Naive thymus-derived CD8-positive, alpha-beta T cell (primary cell): ENCODE data around the gene TP53RK. TPM values are rescaled to one million over a fixed set of nuclear protein-coding genes. Genes with fewer than 3 reads are reported as not detected.
A peak's percentile ranks its signal among the peaks of the same experiment; 100 is the strongest.

Experiments
- ATAC-seq, 2 donors: fragments of 150-1000 bp; cut with Tn5 transposase in 1 of 2; sonication (Bioruptor Pico), chemical (Tn5 transposase) in 1 of 2; 1 replicate in 1 of 2; 2 replicates in 1 of 2; pipeline ENCODE4 v1.10.0; 2021; ENCODE audit warnings: mild to moderate bottlenecking in 2 of 2, moderate library complexity in 2 of 2
- POLR2A ChIA-PET: fragments of 350-600 bp; sonication (Branson Sonifier 250); formaldehyde crosslinking; loops from one replicate; lab custom pipeline; 2021; ENCODE audit warnings: antibody characterized with exemption; lab: Charles Lee
- DNase-seq, 10 donors: peaks; one replicate each; pipeline versions ENCODE4 v3.0.0 to v3.0.0-alpha.2; 2020 to 2022
- H3K27ac Mint-ChIP-seq, 10 donors: one replicate each; pipeline ENCODE4 v1.8.0; 2020 to 2022; ENCODE audit warnings: mild to moderate bottlenecking in 10 of 10, mixed read lengths in 10 of 10, moderate library complexity in 4 of 10, inconsistent platforms in 1 of 10
- H3K27me3 Mint-ChIP-seq, 5 donors: one replicate each; pipeline ENCODE4 v1.8.0; 2021 to 2022; ENCODE audit warnings: mixed read lengths in 5 of 5
- H3K36me3 Mint-ChIP-seq, 3 donors: one replicate each; pipeline ENCODE4 v1.8.0; 2020 to 2022; ENCODE audit warnings: mixed read lengths in 3 of 3, mild to moderate bottlenecking in 2 of 3, inconsistent platforms in 1 of 3
- H3K4me1 Mint-ChIP-seq, 4 donors: one replicate each; pipeline ENCODE4 v1.8.0; 2021 to 2022; ENCODE audit warnings: mixed read lengths in 4 of 4
- H3K4me3 Mint-ChIP-seq, 10 donors: one replicate each; pipeline ENCODE4 v1.8.0; 2020 to 2022; ENCODE audit warnings: mild to moderate bottlenecking in 10 of 10, mixed read lengths in 10 of 10, moderate library complexity in 6 of 10, inconsistent platforms in 1 of 10
- H3K9me3 Mint-ChIP-seq, 9 donors: one replicate each; pipeline ENCODE4 v1.8.0; 2020 to 2022; ENCODE audit warnings: mixed read lengths in 9 of 9, mild to moderate bottlenecking in 3 of 9, inconsistent platforms in 1 of 9, moderate library complexity in 1 of 9
- polyA plus RNA-seq, 3 donors: library from polyadenylated mRNA; unstranded; fragments of 300-500 nt; fragmentation: Illumina TruSeq; gene quantifications; one replicate each; pipeline ENCODE4 v1.2.3, GENCODE V29; 2021
- total RNA-seq, 8 experiments: library from RNA in 2 of 8; stranded (reverse) in 2 of 8; gene quantifications; one replicate each; pipeline ENCODE4 v1.2.3 and lab custom pipeline; 2021 to 2026

TP53RK gene
- total and polyA plus RNA-seq, 5 experiments from 2014 or later, result 10.9 to 24.5 (median 15.2) TPM

DNA sequence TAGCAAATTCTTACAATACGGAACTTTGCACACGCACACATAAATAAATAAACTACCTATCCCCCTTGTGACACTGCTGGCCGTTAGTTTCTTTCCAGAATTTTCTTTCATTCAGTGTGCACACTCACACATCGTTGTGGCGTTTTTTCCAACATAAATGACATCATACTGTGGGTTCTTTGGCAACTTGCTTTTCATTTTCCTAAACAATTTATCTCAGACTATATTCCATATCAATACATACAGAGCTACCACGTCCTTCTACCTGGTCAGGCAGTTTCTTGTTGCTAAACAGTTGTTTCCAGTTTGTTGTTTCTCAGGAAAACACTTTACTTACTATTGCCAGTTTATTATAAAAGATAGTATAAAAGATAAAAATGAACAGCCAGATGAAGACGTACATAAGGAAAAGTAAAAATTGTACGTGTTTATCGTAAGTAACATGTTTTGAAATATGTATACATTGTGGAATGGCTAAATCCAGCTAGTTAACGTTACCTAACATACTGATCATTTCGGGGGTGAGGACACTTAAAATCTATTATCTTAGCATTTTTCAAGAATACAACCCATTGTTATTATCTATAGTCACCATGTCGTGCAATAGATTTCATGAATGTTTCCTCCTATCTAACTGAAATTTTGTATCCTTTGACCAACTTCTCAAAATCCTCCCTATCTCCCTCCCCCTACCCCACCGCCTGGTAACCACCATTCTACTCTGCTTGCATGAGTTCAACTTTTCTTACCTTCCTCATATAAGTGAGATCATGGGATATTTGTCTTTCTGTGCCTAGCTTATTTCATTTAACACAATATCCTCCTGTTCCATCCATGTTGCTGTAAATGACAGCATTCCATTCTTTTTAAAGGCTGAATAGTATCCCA lies 1.2 kb upstream of the TP53RK start:
- DNase-seq (no peak), ATAC-seq (no peak)
- peaks cover 0 to 2% (median 0%) of the 10 kb centered on the region in 5 donors for H3K27me3 Mint-ChIP-seq
- H3K36me3 Mint-ChIP-seq, result peaks cover 0 to 15% (median 8%) of the 10 kb centered on the region in 3 donors
- H3K9me3 Mint-ChIP-seq, result no peaks in the 10 kb centered on the region
- peak overlapping the region in 9 of 10 donors; percentile 28 to 99 (median 96) for H3K27ac Mint-ChIP-seq
- peak overlapping the region in 9 of 10 donors; percentile 50 to 98 (median 95) for H3K4me3 Mint-ChIP-seq
- POLR2A ChIA-PET, result interaction anchor here (0.6 to 1.4 kb wide), 2 partner anchors 11 to 283 kb away, joined by 3 read pairs; no protein-coding TSS in a partner anchor
- H3K4me1 Mint-ChIP-seq, result peaks cover 20 to 49% (median 48%) of the 10 kb centered on the region in 4 donors

GRCh38 chr20:46689754-46690085 lies 476 bp upstream of the TP53RK start:
- POLR2A ChIA-PET, result interaction anchor here (0.6 to 2.1 kb wide), 3 partner anchors 10 to 326 kb away, joined by 3 to 6 read pairs (median 3); no protein-coding TSS in a partner anchor
- H3K4me1 Mint-ChIP-seq, result peaks cover 23 to 55% (median 54%) of the 10 kb centered on the region in 4 donors
- H3K9me3 Mint-ChIP-seq, result no peaks in the 10 kb centered on the region
- peaks cover 0 to 22% (median 12%) of the 10 kb centered on the region in 3 donors for H3K36me3 Mint-ChIP-seq
- no peak for ATAC-seq
- peaks cover 0 to 2% (median 0%) of the 10 kb centered on the region in 5 donors for H3K27me3 Mint-ChIP-seq
- peak overlapping the region; percentile 90 to 99 (median 97) for H3K4me3 Mint-ChIP-seq
- H3K27ac Mint-ChIP-seq, result peak overlapping the region; percentile 96 to 99 (median 97)
- no peak for DNase-seq

DNA sequence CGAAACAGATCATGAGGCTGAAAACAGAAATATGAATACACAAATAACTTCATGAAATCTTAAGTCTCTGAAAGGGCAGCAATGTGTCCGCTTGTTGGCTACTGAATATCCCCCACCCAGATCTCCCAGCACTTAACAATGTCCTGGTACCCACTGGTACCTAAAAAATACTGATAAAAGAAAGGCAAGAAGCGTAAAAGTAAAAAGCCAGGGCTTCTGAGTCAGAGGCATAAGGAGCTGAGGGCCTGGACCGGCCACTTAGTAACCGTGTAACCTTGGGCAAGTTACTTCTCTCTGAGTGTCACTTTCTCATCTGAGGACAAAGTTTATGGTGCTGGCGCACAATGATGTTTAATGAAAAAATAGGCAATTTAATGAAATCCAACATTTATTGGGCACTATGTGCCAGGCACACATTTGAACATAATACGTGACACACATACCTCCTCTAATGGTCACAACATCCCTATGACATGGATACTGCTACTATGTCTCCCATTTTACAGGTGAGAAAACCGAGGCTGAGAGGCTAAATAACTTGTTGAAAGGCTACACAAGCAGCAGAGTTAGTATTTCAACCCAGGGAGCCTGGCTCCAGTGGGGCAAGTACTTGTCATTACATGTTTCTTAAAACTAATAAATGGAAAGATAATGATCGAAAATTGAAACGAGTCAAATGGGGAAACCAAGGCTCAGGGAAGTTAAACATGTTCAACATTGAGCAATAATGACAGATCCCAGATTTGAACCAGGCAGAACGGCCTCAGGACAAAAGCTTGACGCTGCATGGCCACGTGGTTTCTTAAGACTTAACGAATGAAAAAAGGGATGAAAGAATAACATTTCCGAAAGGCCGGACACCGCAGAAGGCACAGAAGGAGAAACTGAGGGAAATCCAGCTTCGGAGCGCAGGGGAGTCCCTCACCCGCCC lies 828 bp downstream of the TP53RK start:
- no peaks in the 10 kb centered on the region for H3K9me3 Mint-ChIP-seq
- H3K27me3 Mint-ChIP-seq, result no peaks in the 10 kb centered on the region
- H3K4me1 Mint-ChIP-seq, result peaks cover 28 to 63% (median 60%) of the 10 kb centered on the region in 4 donors
- peaks cover 0 to 32% (median 13%) of the 10 kb centered on the region in 3 donors for H3K36me3 Mint-ChIP-seq
- peak overlapping the region; percentile 51 to 97 (median 92) for H3K27ac Mint-ChIP-seq
- H3K4me3 Mint-ChIP-seq, result peak overlapping the region; percentile 90 to 99 (median 96)
- DNase-seq, result no peak
- POLR2A ChIA-PET, result interaction anchor here (1.4 to 2.1 kb wide), 2 partner anchors 281 to 325 kb away, joined by 3 to 6 read pairs; no protein-coding TSS in a partner anchor
- no peak for ATAC-seq

DNA sequence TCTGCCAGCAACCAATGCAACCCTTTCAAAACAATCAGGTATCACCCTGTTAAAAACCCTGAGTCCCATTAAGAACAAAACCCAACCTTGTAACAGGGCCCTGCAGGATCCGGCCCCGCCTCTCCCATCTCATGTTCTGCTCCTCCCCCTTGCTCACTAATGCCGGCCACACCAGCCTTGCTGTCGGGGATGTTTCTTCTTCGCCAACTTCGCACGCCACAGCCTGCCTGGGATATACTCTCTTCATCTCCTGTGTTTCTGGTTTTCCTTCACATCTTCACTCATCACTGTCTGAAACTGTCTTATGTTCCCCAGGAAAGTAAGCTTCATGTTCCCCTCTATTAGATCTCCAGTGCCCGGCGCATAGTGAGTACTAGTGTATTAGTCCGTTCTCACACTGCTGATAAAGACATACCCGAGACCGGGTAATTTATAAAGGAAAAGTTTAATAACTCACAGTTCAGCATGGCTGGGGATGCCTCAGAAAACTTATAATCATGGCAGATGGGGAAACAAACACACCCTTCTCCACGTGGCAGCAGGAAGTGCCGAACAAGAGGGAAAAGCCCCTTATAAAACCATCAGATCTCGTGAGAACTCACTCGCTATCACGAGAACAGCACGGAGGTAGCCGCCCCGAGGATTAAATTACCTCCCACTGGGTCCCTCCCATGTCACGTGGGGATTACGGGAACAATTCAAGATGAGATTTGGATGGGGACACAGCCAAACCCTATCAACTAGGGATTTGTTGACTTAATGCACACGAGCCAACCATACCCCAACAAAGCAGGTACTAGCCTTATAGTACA lies 5.1 kb downstream of the TP53RK start:
- DNase-seq (no peak), ATAC-seq (no peak)
- H3K9me3 Mint-ChIP-seq, result no peaks in the 10 kb centered on the region
- H3K27me3 Mint-ChIP-seq, result no peaks in the 10 kb centered on the region
- peaks cover 0 to 36% (median 13%) of the 10 kb centered on the region in 3 donors for H3K36me3 Mint-ChIP-seq
- H3K27ac Mint-ChIP-seq, result peak overlapping the region in 6 of 10 donors; percentile 3 to 67 (median 42)
- H3K4me3 Mint-ChIP-seq, result no peak overlapping the region
- peaks cover 31 to 79% (median 74%) of the 10 kb centered on the region in 4 donors for H3K4me1 Mint-ChIP-seq
- POLR2A ChIA-PET, result no interaction called here

- no peaks in the 10 kb centered on the region for H3K9me3 Mint-ChIP-seq
- peaks cover 0 to 36% (median 13%) of the 10 kb centered on the region in 3 donors for H3K36me3 Mint-ChIP-seq
- no peaks in the 10 kb centered on the region for H3K27me3 Mint-ChIP-seq
- peak overlapping the region in 5 of 10 donors; percentile 13 to 67 (median 56) for H3K27ac Mint-ChIP-seq
- peaks cover 31 to 77% (median 73%) of the 10 kb centered on the region in 4 donors for H3K4me1 Mint-ChIP-seq
- POLR2A ChIA-PET, result no interaction called here
- H3K4me3 Mint-ChIP-seq, result peak overlapping the region in 1 of 10 donors; percentile 4
- no peak for ATAC-seq
- DNase-seq, result no peak
Measured at GRCh38 chr20:46683668-46683938, 5.6 kb downstream of the TP53RK start.

GRCh38 chr20:46683011-46683667 lies 6.1 kb downstream of the TP53RK start:
- POLR2A ChIA-PET, result no interaction called here
- ATAC-seq, result no peak
- H3K27me3 Mint-ChIP-seq, result no peaks in the 10 kb centered on the region
- peak overlapping the region in 1 of 10 donors; percentile 14 for H3K4me3 Mint-ChIP-seq
- peak overlapping the region in 8 of 10 donors; percentile 2 to 67 (median 48) for H3K27ac Mint-ChIP-seq
- H3K9me3 Mint-ChIP-seq, result no peaks in the 10 kb centered on the region
- peaks cover 27 to 72% (median 69%) of the 10 kb centered on the region in 4 donors for H3K4me1 Mint-ChIP-seq
- DNase-seq, result no peak
- H3K36me3 Mint-ChIP-seq, result peaks cover 0 to 36% (median 13%) of the 10 kb centered on the region in 3 donors

GRCh38 chr20:46682063-46682821 lies 7.0 kb downstream of the TP53RK start:
- Mint-ChIP-seq H3K27me3 (no peaks in the 10 kb centered on the region), H3K36me3 (peaks cover 0 to 32% (median 13%) of the 10 kb centered on the region in 3 donors), H3K4me3 (no peak overlapping the region), H3K27ac (peak overlapping the region in 5 of 10 donors; percentile 11 to 72 (median 40)), H3K9me3 (no peaks in the 10 kb centered on the region), H3K4me1 (peaks cover 24 to 63% (median 61%) of the 10 kb centered on the region in 4 donors)
- DNase-seq (no peak), ATAC-seq (no peak)
- POLR2A ChIA-PET, result no interaction called here

DNA sequence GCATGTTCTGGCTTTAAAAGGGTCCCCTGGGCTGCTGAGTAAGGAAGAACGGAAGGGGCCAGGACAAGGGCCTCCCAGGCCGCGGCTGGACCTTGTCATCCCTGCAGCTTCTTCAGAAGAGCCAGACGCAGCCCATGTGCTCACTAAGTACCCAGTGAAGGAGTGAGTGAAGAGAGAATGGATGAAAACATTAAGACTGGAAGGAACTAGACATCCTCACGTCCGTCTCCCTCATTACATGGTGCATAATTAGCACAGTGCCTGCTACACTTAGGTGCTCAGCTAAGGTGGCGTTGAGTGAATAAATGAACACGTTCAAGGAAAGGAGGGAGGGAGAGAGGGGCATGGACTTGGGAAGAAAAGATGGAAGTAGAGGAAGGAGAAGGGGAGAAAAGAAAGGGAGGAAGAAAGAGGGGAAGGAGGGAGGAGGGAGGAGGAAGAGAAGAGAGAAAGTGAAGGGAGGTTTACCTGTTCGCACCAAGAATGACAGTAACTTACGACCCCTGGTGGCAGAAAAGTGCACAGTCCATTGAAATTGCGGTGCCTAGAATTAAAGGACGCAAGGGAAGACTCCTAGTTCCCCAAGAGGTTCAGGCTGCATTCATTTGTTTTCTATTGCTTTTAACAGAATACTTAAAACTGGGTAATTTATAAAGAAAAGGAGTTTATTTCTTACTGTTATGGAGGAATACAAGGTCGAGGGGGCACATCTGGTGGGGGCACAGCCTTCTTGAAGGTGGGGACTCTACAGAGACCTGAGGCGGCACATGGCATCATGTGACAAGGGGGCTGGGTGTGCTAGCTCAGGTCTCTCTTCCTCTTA lies 8.0 kb downstream of the TP53RK start:
- H3K4me3 Mint-ChIP-seq, result no peak overlapping the region
- no peaks in the 10 kb centered on the region for H3K9me3 Mint-ChIP-seq
- peaks cover 0 to 27% (median 10%) of the 10 kb centered on the region in 3 donors for H3K36me3 Mint-ChIP-seq
- H3K27ac Mint-ChIP-seq, result peak overlapping the region in 9 of 10 donors; percentile 2 to 87 (median 34)
- ATAC-seq, result peak; percentile 74 to 86
- POLR2A ChIA-PET, result no interaction called here
- no peaks in the 10 kb centered on the region for H3K27me3 Mint-ChIP-seq
- peak; percentile 37 to 81 (median 58) for DNase-seq
- H3K4me1 Mint-ChIP-seq, result peaks cover 22 to 53% (median 51%) of the 10 kb centered on the region in 4 donors

DNA sequence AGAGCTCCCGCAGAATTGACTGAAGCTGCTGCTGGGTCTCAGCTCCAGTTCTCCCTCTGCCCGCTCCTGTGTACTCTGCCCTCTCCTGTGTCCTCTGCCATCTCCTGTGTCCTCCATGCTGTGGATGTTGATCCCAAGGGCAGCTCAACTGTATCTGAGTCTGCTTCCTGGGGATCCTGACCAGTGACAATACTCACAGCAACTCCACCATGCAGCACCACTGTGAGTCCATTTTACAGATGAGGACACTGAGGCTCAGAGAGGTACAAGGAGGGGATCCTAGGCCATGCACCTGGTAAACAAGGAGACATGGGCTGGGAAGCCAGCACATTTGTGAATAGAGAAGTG lies 8.6 kb downstream of the TP53RK start:
- no peak for DNase-seq
- POLR2A ChIA-PET, result no interaction called here
- Mint-ChIP-seq H3K27ac (peak overlapping the region in 3 of 10 donors; percentile 2 to 57 (median 31)), H3K27me3 (no peaks in the 10 kb centered on the region), H3K4me3 (no peak overlapping the region), H3K9me3 (no peaks in the 10 kb centered on the region), H3K36me3 (peaks cover 0 to 21% (median 5%) of the 10 kb centered on the region in 3 donors), H3K4me1 (peaks cover 19 to 47% (median 45%) of the 10 kb centered on the region in 4 donors)
- no peak for ATAC-seq

DNA sequence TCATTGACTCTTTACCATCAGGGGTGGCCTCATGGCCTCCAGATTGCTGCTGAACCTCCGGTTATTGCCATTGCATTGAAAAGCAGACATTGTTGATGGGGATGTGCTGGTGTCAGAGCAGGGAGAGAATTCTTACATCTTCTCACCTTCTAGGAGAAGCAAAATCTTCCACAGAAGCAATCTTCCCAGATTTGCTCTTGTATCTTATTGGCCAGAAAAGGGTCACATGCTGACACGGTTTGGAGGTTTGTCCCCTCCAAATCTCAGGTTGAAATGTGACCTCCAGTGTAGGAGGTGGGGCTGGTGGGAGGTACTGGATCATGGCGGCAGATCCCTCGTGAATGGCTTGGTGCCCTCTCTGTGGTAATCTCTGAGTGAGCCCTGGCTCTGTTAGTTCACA lies 10.7 kb downstream of the TP53RK start:
- Mint-ChIP-seq H3K27ac (peak overlapping the region in 2 of 10 donors; percentile 14 to 51), H3K27me3 (peaks cover 0 to 4% (median 0%) of the 10 kb centered on the region in 5 donors), H3K4me1 (peaks cover 9 to 27% (median 26%) of the 10 kb centered on the region in 4 donors), H3K36me3 (peaks cover 0 to 7% (median 0%) of the 10 kb centered on the region in 3 donors), H3K4me3 (no peak overlapping the region), H3K9me3 (no peaks in the 10 kb centered on the region)
- no peak for DNase-seq
- POLR2A ChIA-PET, result no interaction called here
- ATAC-seq, result no peak
